OCI-LY3 (cell line): Measurements from ENCODE around the gene ARPC1B.

Source experiments
- CTCF ChIP-seq: fragments of 200-600, 300-600 bp; sonication (generic); IDR thresholded peaks from 2 replicates; pipeline ENCODE4 v1.5.1; 2014; ENCODE audit warnings: antibody characterized with exemption, low read length, low read depth
- EZH2phosphoT487 ChIP-seq: fragments of 200-600 bp; shearing (Covaris generic); IDR thresholded peaks from 2 replicates; pipeline ENCODE4 v1.6.1; 2018; ENCODE audit warnings: antibody characterized with exemption, mixed run types, low read depth

- no peak for TF ChIP-seq EZH2phosphoT487
- TF ChIP-seq CTCF: no peak
Observed at GRCh38 chr7:99395616-99396327, 21.2 kb downstream of the ARPC1B start.
